ENCODE measurements around the gene CTPS2.

- TF ChIP-seq EZH2 (IDR thresholded peaks at IDR 0.05) (no peak), CTCF (IDR thresholded peaks at IDR 0.05 in 2 of 3, conservative IDR thresholded peaks at IDR 0.05 in 1 of 3; ENCODE audit: borderline replicate concordance in 1 of 3, insufficient read depth in 1 of 3, low read depth in 2 of 3, low read length in 2 of 3) (no peak), SP1 (IDR thresholded peaks at IDR 0.05; ENCODE audit: low read depth) (no peak), POLR2AphosphoS5 (IDR thresholded peaks at IDR 0.05; ENCODE audit: low read depth, low read length) (no peak), ZNF274 (IDR thresholded peaks at IDR 0.05; ENCODE audit: low read depth, low read length) (no peak), SRF (IDR thresholded peaks at IDR 0.05; ENCODE audit: low read depth) (no peak), RAD21 (IDR thresholded peaks at IDR 0.05; ENCODE audit: low read depth) (no peak), MAX (IDR thresholded peaks at IDR 0.05) (no peak), YY1 (IDR thresholded peaks at IDR 0.05; ENCODE audit: extremely low read depth, insufficient replicate concordance, low read depth, low read length) (no peak), POLR2A (IDR thresholded peaks at IDR 0.05; ENCODE audit: borderline replicate concordance, extremely low read depth, insufficient read depth, insufficient read length) (no peak), ZFX (IDR thresholded peaks at IDR 0.05) (no peak)
Observed at GRCh38 chrX:16629909-16630308, 82.6 kb downstream of the CTPS2 start.

Measured in HCT116 (cell line).